ENCODE data around the gene VWA1. TPM values are rescaled to one million over a fixed set of nuclear protein-coding genes. Genes with fewer than 3 reads are reported as not detected.
A peak's percentile ranks its signal among the peaks of the same experiment; 100 is the strongest.
"Not testable (repeated sequence)": the region's sequence is repeated elsewhere in the genome, so short reads cannot be mapped to it uniquely, and the experiment has no call there.

Gene VWA1
- total RNA-seq, 1 donor from 2014 or later, result 59.1 TPM

- Mint-ChIP-seq H3K27ac (peak overlapping the region; percentile 56), H3K36me3 (peaks cover 21% of the 10 kb centered on the region), H3K9me3 (no peaks in the 10 kb centered on the region), H3K4me3 (peak overlapping the region; percentile 53), H3K4me1 (peaks cover 30% of the 10 kb centered on the region), H3K27me3 (ENCODE audit: low read depth) (no peaks in the 10 kb centered on the region)
- no peak for DNase-seq (ENCODE audit: low spot score in 2 of 2, unreplicated experiment in 2 of 2)
- TF ChIP-seq, protein P1, sequence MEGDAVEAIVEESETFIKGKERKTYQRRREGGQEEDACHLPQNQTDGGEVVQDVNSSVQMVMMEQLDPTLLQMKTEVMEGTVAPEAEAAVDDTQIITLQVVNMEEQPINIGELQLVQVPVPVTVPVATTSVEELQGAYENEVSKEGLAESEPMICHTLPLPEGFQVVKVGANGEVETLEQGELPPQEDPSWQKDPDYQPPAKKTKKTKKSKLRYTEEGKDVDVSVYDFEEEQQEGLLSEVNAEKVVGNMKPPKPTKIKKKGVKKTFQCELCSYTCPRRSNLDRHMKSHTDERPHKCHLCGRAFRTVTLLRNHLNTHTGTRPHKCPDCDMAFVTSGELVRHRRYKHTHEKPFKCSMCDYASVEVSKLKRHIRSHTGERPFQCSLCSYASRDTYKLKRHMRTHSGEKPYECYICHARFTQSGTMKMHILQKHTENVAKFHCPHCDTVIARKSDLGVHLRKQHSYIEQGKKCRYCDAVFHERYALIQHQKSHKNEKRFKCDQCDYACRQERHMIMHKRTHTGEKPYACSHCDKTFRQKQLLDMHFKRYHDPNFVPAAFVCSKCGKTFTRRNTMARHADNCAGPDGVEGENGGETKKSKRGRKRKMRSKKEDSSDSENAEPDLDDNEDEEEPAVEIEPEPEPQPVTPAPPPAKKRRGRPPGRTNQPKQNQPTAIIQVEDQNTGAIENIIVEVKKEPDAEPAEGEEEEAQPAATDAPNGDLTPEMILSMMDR (IDR thresholded peaks at IDR 0.05; ENCODE audit: unreplicated experiment), result no peak
Measured at GRCh38 chr1:1401457-1402010, 34.0 kb upstream of the VWA1 start.

DNA sequence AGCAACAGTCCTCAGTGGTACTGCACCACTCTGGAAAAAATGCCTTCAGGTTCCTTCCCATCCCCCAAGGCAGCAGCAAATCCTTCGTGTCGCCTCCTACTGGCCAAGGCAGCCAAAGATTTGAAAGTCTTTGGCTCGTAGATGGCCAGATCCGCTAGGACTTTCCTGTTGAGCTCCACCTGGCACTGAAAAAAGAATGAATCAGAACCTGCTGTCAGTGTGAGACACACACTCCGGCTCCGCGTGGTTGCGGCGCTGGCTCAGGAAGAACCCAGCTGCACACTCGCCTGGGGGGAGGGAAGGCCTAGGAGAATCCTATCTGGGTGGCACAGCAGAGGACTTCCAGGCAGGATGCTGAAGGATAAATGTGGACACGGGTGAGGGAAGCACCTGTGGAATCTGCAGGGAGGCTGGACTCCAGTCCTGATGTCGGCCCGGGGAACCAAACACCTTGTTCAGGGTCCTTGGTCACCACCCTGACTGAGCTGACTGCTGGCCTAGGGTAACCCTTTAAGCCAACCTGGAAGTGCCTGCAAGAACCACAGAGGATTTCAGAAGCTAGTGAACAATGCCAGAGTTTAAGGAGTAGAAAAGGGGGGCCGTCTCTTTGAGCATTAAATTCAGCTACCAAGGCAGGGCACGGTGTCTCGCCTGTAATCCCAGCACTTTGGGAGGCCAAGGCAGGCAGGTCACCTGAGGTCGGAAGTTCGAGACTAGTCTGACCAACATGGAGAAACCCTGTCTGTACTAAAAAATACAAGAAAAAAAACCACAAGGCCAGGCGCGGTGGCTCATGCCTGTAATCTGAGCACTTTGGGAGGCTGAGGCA is 33.2 kb upstream of the VWA1 start:
- Mint-ChIP-seq H3K4me3 (peak overlapping the region; percentile 53), H3K27ac (peak overlapping the region; percentile 86), H3K27me3 (ENCODE audit: low read depth) (no peaks in the 10 kb centered on the region)

DNA sequence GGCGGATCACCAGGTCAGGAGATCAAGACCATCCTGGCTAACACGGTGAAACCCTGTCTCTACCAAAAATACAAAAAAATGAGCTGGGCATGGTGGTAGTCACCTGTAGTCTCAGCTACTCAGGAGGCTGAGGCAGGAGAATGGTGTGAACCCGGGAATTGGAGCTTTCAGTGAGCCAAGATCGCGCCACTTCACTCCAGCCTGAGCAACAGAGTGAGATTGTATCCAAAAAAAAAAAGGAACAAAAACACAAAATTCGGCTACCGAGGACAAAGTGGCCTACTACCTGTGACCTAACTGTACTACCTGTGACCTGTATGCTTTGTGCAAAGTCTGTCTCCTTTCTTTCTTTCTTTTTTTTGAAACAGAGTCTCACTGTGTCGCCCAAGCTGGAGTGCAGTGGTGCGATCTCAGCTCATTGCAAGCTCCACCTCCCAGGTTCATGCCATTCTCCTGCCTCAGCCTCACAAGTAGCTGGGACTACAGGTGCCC is 32.5 kb upstream of the VWA1 start:
- Mint-ChIP-seq H3K27ac (peak overlapping the region; percentile 69), H3K4me3 (peak overlapping the region; percentile 14), H3K36me3 (peaks cover 21% of the 10 kb centered on the region), H3K4me1 (peaks cover 30% of the 10 kb centered on the region)
- H3K27me3 Mint-ChIP-seq (ENCODE audit: low read depth); H3K9me3 Mint-ChIP-seq; DNase-seq (ENCODE audit: low spot score in 2 of 2, unreplicated experiment in 2 of 2): not testable (repeated sequence)

More for the DNA sequence above, 33.2 kb upstream of the VWA1 start:
- Mint-ChIP-seq H3K9me3 (no peaks in the 10 kb centered on the region), H3K36me3 (peaks cover 21% of the 10 kb centered on the region), H3K4me1 (peaks cover 31% of the 10 kb centered on the region)
- DNase-seq (ENCODE audit: low spot score in 2 of 2, unreplicated experiment in 2 of 2), result no peak
- TF ChIP-seq, protein P1 (IDR thresholded peaks at IDR 0.05; ENCODE audit: unreplicated experiment), result peak; percentile 39

GRCh38 chr1:1403653-1404052 is 31.8 kb upstream of the VWA1 start:
- H3K4me3 Mint-ChIP-seq, result peak overlapping the region; percentile 14
- H3K27me3 Mint-ChIP-seq (ENCODE audit: low read depth), result no peaks in the 10 kb centered on the region
- DNase-seq (ENCODE audit: low spot score in 2 of 2, unreplicated experiment in 2 of 2), result no peak
- H3K4me1 Mint-ChIP-seq, result peaks cover 30% of the 10 kb centered on the region
- TF ChIP-seq, protein P1 (IDR thresholded peaks at IDR 0.05; ENCODE audit: unreplicated experiment), result no peak
- peaks cover 21% of the 10 kb centered on the region for H3K36me3 Mint-ChIP-seq
- H3K27ac Mint-ChIP-seq, result peak overlapping the region; percentile 69
- no peaks in the 10 kb centered on the region for H3K9me3 Mint-ChIP-seq

DNA sequence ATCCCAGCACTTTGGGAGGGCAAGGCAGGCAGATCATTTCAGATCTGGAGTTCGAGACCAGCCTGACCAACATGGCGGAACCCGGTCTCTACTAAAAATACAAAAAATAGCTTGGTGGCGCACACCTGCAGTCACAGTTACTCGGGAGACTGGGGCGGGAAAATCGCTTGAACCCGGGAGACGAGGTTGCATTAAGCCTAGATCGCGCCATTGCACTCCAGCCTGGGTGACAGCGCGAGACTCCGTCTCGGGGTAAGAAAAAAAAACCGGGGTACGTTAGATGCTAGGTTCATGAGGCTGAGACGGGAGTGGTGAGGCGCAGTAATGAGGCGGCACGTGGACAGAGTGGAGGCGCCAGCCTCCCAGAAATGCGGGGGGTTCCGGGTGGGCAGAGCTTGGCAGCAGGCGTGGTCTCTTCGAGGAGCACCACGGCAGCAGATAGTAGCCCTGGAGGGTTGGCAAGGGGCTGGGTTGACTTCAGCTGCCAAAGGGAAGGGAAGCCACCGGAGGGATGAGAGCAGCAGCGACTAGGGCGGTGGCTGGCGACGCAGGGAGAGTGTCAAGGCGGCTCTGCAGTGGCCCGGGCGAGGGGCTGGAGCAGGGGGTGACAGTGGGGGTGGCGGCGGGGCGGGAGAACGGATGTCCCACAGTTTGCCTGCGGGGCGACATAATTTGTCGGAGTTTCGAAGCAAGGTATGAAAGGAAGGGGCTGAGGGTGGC is 29.2 kb upstream of the VWA1 start:
- TF ChIP-seq, protein P1 (IDR thresholded peaks at IDR 0.05; ENCODE audit: unreplicated experiment), result no peak
- no peak for DNase-seq (ENCODE audit: low spot score in 2 of 2, unreplicated experiment in 2 of 2)
- H3K27me3 Mint-ChIP-seq (ENCODE audit: low read depth), result no peaks in the 10 kb centered on the region
- peaks cover 23% of the 10 kb centered on the region for H3K36me3 Mint-ChIP-seq
- peak overlapping the region; percentile 92 for H3K4me3 Mint-ChIP-seq
- H3K9me3 Mint-ChIP-seq, result no peaks in the 10 kb centered on the region
- peak overlapping the region; percentile 90 for H3K27ac Mint-ChIP-seq
- H3K4me1 Mint-ChIP-seq, result peaks cover 28% of the 10 kb centered on the region
